ENCODE data around the gene IL1R2. TPM values are rescaled to one million over a fixed set of nuclear protein-coding genes. Genes with fewer than 3 reads are reported as not detected.
A peak's percentile ranks its signal among the peaks of the same experiment; 100 is the strongest.

IL1R2 gene
- total RNA-seq, 1 donor from 2014 or later, result 0.50 TPM

GRCh38 chr2:102005449-102005848 is 13.7 kb downstream of the IL1R2 start:
- Histone ChIP-seq H3K36me3 (ENCODE audit: control insufficient read depth, insufficient read depth, low read length) (no peaks in the 10 kb centered on the region), H3K27me3 (ENCODE audit: control insufficient read depth, insufficient read depth, low read length) (no peaks in the 10 kb centered on the region), H3K4me3 (ENCODE audit: low read depth, low read length) (no peak overlapping the region)
- no peak for DNase-seq (ENCODE audit: low read depth)
- no peak for TF ChIP-seq CTCF (IDR thresholded peaks at IDR 0.05; ENCODE audit: insufficient read depth, low read length, poor library complexity, severe bottlenecking)

- no peak overlapping the region for H3K4me3 ChIP-seq (ENCODE audit: low read depth, low read length)
- no peak for DNase-seq (ENCODE audit: low read depth)
- peak; percentile 59 for TF ChIP-seq CTCF (IDR thresholded peaks at IDR 0.05; ENCODE audit: insufficient read depth, low read length, poor library complexity, severe bottlenecking)
- no peaks in the 10 kb centered on the region for H3K36me3 ChIP-seq (ENCODE audit: control insufficient read depth, insufficient read depth, low read length)
- H3K27me3 ChIP-seq (ENCODE audit: control insufficient read depth, insufficient read depth, low read length), result no peaks in the 10 kb centered on the region
Observed at GRCh38 chr2:102005989-102006885, 14.5 kb downstream of the IL1R2 start.

GRCh38 chr2:102006886-102007278 is 15.1 kb downstream of the IL1R2 start:
- Histone ChIP-seq H3K4me3 (ENCODE audit: low read depth, low read length) (no peak overlapping the region), H3K36me3 (ENCODE audit: control insufficient read depth, insufficient read depth, low read length) (no peaks in the 10 kb centered on the region), H3K27me3 (ENCODE audit: control insufficient read depth, insufficient read depth, low read length) (no peaks in the 10 kb centered on the region)
- TF ChIP-seq CTCF (IDR thresholded peaks at IDR 0.05; ENCODE audit: insufficient read depth, low read length, poor library complexity, severe bottlenecking), result no peak
- no peak for DNase-seq (ENCODE audit: low read depth)

- TF ChIP-seq CTCF (IDR thresholded peaks at IDR 0.05; ENCODE audit: insufficient read depth, low read length, poor library complexity, severe bottlenecking), result no peak
- no peak for DNase-seq (ENCODE audit: low read depth)
- Histone ChIP-seq H3K4me3 (ENCODE audit: low read depth, low read length) (no peak overlapping the region), H3K27me3 (ENCODE audit: control insufficient read depth, insufficient read depth, low read length) (no peaks in the 10 kb centered on the region), H3K36me3 (ENCODE audit: control insufficient read depth, insufficient read depth, low read length) (no peaks in the 10 kb centered on the region)
Observed at GRCh38 chr2:102008490-102008889, 16.7 kb downstream of the IL1R2 start.

- H3K27me3 ChIP-seq (ENCODE audit: control insufficient read depth, insufficient read depth, low read length), result no peaks in the 10 kb centered on the region
- no peak for TF ChIP-seq CTCF (IDR thresholded peaks at IDR 0.05; ENCODE audit: insufficient read depth, low read length, poor library complexity, severe bottlenecking)
- no peak overlapping the region for H3K4me3 ChIP-seq (ENCODE audit: low read depth, low read length)
- DNase-seq (ENCODE audit: low read depth), result no peak
- no peaks in the 10 kb centered on the region for H3K36me3 ChIP-seq (ENCODE audit: control insufficient read depth, insufficient read depth, low read length)
Observed at GRCh38 chr2:102009557-102009956, 17.8 kb downstream of the IL1R2 start.

- no peak for TF ChIP-seq CTCF (IDR thresholded peaks at IDR 0.05; ENCODE audit: insufficient read depth, low read length, poor library complexity, severe bottlenecking)
- Histone ChIP-seq H3K4me3 (ENCODE audit: low read depth, low read length) (no peak overlapping the region), H3K36me3 (ENCODE audit: control insufficient read depth, insufficient read depth, low read length) (no peaks in the 10 kb centered on the region), H3K27me3 (ENCODE audit: control insufficient read depth, insufficient read depth, low read length) (no peaks in the 10 kb centered on the region)
- DNase-seq (ENCODE audit: low read depth), result no peak
Observed at GRCh38 chr2:102010902-102011301, 19.1 kb downstream of the IL1R2 start.

All from kidney epithelial cell (primary cell).